HTR-8/SVneo (cell line): ENCODE results near the gene TPSB2.
"Not testable (repeated sequence)": the region's sequence is repeated elsewhere in the genome, so short reads cannot be mapped to it uniquely, and the experiment has no call there.

Source experiments
- DNase-seq: peaks from one replicate; pipeline ENCODE4 v3.0.0; 2011; ENCODE audit warnings: low spot score, mixed read lengths; ENCODE audit not compliant: insufficient read length
- FAIRE-seq: peaks from 2 replicates; lab custom pipeline; 2011; peaks lifted over from hg19 to GRCh38; lab: Jason Lieb, UNC

TPSB2 gene

DNA sequence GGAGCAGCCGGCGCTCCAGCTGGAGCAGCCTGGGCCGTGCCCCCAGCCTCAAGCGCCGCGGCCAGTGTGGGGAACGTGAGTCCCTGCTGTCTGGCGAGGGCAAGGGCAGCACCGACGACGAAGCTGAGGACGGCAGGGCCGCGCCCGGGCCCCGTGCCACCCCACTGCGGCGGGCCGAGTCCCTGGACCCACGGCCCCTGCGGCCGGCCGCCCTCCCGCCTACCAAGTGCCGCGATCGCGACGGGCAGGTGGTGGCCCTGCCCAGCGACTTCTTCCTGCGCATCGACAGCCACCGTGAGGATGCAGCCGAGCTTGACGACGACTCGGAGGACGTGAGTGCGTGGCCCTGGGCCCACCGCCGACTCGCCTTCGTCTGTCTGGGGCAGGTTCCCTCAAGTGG is 20.9 kb downstream of the TPSB2 start:
- DNase-seq (no peak), FAIRE-seq (no peak)

DNA sequence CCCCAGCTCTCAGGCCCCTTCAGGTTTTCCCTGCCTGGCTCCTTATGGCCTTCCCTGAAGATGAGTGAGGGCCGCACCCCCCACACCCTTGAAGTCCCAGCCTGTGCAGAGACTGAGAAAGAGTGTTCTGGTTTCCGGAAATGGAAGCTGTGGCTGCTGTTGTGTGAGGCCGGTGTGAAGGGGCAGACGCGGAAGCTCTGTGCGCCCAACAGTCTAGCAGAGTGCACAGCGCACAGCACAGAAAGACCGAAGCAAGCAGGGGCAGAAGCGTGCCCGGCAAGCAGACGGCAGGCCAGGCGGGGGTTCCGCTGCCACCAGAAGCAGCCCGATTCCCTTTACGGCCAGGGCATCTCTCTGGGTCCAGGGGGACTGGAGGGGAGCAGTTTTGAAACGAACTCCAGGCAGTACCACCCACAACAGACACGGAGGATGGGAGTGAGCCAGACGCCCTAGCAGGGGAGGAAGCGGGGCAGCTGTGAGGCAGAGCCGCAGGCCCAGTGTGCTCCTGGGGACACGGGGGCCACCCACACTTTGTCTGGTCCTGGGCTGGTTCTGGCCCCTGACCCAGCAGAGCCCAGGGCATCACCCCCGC is 21.6 kb downstream of the TPSB2 start:
- no peak for FAIRE-seq
- no peak for DNase-seq

- FAIRE-seq (no peak), DNase-seq (no peak)
These were observed 23.2 kb downstream of the TPSB2 start for GRCh38 chr16:1206786-1207185.

DNA sequence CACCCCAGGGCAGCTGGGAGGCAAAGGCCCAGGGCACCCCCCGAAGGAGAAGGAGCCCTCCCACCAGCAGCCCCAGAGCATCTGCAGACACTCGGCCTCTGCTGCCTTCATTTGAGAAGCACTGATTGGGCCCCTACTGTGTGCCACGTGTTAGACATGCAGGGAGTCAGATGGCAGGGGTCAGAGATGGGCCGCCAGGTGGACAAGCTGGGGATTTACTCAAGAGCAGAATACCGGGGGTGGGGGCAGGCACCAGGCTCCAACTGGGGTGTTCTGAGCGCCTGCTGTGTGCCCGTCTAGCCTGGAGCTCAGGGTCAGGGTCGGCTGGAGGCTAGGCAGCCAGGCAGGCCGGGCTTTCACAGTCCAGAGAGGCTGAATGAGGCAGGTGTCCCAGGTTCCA is 23.7 kb downstream of the TPSB2 start:
- DNase-seq (no peak), FAIRE-seq (no peak)

GRCh38 chr16:1204933-1205332 is 25.1 kb downstream of the TPSB2 start:
- DNase-seq (no peak), FAIRE-seq (no peak)

- FAIRE-seq (no peak), DNase-seq (no peak)
These were observed 27.7 kb downstream of the TPSB2 start for GRCh38 chr16:1202274-1202673.

- DNase-seq (no peak), FAIRE-seq (no peak)
These were observed 28.5 kb downstream of the TPSB2 start for GRCh38 chr16:1201444-1201843.

DNA sequence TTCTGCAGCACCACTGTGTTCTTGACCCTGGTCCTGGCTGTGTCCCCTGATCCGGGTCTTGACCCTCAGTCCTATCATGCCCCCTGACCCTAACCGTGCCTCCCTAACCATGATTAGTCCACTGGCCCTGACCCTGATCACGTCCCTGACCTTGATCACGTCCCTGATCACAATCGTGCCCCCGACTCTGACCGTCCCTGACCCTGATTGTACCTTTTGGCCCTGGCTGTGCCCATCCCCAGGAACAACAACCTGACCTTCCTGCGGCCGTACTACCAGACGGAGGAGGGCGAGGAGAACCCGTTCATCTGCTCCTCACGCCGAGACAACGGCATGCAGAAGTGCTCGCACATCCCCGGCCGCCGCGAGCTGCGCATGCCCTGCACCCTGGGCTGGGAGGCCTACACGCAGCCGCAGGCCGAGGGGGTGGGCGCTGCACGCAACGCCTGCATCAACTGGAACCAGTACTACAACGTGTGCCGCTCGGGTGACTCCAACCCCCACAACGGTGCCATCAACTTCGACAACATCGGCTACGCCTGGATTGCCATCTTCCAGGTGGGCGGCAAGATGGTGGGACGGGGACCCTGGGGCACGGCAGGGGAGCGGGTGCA is 29.9 kb downstream of the TPSB2 start:
- DNase-seq (no peak), FAIRE-seq (peak; percentile 13)

GRCh38 chr16:1199347-1200013 is 30.5 kb downstream of the TPSB2 start:
- FAIRE-seq (no peak), DNase-seq (no peak)

DNA sequence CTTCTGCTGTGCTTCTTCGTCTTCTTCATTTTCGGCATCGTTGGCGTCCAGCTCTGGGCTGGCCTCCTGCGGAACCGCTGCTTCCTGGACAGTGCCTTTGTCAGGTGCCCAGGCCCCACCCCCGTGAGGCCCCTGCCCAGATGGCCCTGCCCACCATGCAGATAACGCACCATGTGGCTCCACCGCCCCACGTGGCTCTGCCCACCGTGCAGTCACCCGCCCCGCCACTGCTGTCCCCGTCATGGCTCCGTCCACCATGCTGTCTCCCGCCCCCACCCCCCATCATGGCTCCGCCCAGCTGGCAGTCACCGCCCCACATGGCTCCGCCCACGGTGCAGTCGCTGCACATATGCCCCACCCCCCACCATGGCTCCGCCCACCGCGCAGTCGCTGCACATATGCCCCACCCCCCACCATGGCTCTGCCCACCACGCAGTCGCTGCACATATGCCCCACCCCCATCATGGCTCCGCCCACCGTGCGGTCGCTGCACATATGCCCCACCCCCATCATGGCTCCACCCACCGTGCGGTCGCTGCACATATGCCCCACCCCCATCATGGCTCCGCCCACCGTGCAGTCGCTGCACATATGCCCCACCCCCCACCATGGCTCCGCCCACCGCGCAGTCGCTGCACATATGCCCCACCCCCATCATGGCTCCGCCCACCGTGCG is 31.2 kb downstream of the TPSB2 start:
- FAIRE-seq: peak; percentile 67

DNA sequence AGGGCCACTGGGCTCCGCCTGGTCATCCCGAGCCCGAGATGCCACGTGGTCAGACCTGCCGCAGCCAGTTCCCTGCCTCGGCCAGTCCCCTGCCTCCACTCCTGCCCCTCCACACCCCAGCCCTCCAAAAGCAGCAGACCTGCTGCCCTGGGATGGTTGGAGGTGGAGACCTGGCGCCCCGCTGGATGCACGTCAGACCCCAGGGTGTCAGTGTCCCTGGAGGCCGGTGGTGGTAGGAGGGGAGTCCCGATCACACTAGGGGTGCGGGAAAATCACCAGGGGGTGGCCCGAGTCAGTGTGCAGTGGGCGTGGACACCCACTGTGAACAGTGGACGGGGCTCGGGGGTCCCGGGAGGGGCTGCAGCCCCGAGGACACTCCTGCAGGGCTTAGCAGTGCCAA is 31.8 kb downstream of the TPSB2 start:
- DNase-seq (no peak), FAIRE-seq (no peak)

More for the DNA sequence above, 31.2 kb downstream of the TPSB2 start:
- DNase-seq: not testable (repeated sequence)

GRCh38 chr16:1197237-1197866 is 32.6 kb downstream of the TPSB2 start:
- FAIRE-seq (no peak), DNase-seq (no peak)

DNA sequence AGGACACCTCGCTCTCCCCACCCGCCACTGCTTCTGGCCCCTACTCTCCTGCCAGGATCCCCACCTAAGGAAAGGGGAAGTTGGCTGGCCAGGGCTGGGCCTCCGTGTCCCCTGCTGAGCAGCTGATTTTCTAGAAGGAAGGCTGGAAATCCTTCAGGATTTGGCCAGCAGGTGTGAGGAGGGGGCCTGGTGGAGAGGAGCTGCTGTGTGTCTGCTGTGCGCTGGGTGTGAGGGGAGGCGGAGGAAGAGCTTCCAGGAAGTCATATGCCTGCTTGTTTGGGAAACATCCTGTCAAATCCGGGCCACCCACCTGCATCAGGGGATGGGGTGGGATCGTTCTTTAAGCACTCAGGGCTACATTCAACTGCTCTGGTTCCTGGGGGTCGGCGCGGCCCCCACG is 33.5 kb downstream of the TPSB2 start:
- FAIRE-seq (no peak), DNase-seq (no peak)

- FAIRE-seq: no peak
- no peak for DNase-seq
These were observed 34.7 kb downstream of the TPSB2 start for GRCh38 chr16:1195393-1195666.

GRCh38 chr16:1194665-1195392 is 35.2 kb downstream of the TPSB2 start:
- FAIRE-seq: no peak
- DNase-seq: no peak

- FAIRE-seq: no peak
- DNase-seq: no peak
These were observed 36.0 kb downstream of the TPSB2 start for GRCh38 chr16:1193825-1194581.

- DNase-seq (no peak), FAIRE-seq (no peak)
These were observed 36.7 kb downstream of the TPSB2 start for GRCh38 chr16:1193143-1193824.

DNA sequence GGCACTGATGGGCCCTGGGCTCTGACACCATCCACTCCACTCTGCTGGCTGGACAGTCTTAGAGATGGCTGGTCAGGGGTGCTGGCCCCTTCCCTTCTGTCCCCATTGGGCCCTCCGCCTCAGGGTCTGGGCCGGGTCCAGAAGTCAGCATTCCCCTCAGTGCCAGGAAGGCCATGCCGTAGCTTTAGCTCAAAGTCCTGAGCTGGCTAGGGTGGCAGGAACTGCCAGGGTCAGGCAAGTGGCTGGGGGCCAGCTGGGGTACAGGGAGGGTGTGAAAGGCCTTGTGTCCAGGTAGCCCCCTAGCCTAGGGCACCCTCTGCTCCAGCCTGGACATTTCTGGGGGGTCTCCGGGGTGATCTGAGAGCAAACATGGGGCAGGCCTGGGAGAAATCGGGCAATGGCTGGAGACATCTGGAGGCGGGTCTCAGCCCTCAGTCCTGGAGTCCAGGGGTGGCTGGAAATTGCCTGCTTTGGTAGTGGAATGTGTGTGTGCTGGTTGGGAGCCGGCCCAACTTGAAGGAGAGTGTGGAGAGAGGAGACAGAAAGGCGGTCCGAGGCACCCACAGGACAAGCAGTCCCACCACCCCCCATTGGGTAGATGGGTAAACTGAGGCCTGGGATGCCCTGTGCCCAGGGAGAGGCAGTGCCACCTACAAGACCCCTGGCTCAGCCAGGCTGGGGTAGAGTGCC is 37.5 kb downstream of the TPSB2 start:
- FAIRE-seq: no peak
- DNase-seq: no peak
